WTC11 (cell line): ENCODE data around the gene BNC2. TPM values are rescaled to one million over a fixed set of nuclear protein-coding genes. Genes with fewer than 3 reads are reported as not detected.

Experiments
- ATAC-seq: fragments of 200-7000 bp; cut with Tn5 transposase; 2 replicates; pipeline ENCODE4 v1.10.0; 2021; ENCODE audit warnings: mild to moderate bottlenecking, moderate library complexity
- CTCF ChIA-PET: fragments of 300-600 bp; sonication (Branson Sonifier 250); formaldehyde crosslinking; loops from one replicate; lab custom pipeline; 2021; ENCODE audit warnings: antibody characterized with exemption; lab: Charles Lee
- POLR2A ChIA-PET: fragments of 350-600 bp; sonication (Branson Sonifier 250); formaldehyde crosslinking; loops from one replicate; lab custom pipeline; 2021; ENCODE audit warnings: antibody characterized with exemption; lab: Charles Lee
- DNase-seq: peaks from one replicate; pipeline ENCODE4 v3.0.0; 2021; ENCODE audit warnings: low spot score
- H3K27ac Mint-ChIP-seq: 2 replicates; pipeline ENCODE4 v1.8.0; 2021; ENCODE audit warnings: mixed read lengths
- H3K27me3 Mint-ChIP-seq: 2 replicates; pipeline ENCODE4 v1.8.0; 2021; ENCODE audit warnings: low read depth, mild to moderate bottlenecking, moderate library complexity, mixed read lengths
- H3K36me3 Mint-ChIP-seq: 2 replicates; pipeline ENCODE4 v1.8.0; 2021; ENCODE audit warnings: mixed read lengths
- H3K4me1 Mint-ChIP-seq: 2 replicates; pipeline ENCODE4 v1.8.0; 2022; ENCODE audit warnings: mixed read lengths
- H3K4me3 Mint-ChIP-seq: 2 replicates; pipeline ENCODE4 v1.8.0; 2021; ENCODE audit warnings: mild to moderate bottlenecking, moderate library complexity, mixed read lengths
- H3K9me3 Mint-ChIP-seq: 2 replicates; pipeline ENCODE4 v1.8.0; 2021; ENCODE audit warnings: mixed read lengths
- ATF1 ChIP-seq: sonication (generic); formaldehyde crosslinking; IDR thresholded peaks from 2 replicates; pipeline ENCODE4 v1.8.1; 2023; ENCODE audit warnings: mild to moderate bottlenecking, moderate library complexity, missing genetic modification reagents
- CBFB ChIP-seq: sonication (generic); formaldehyde crosslinking; IDR thresholded peaks from 2 replicates; pipeline ENCODE4 v1.8.1; 2022; ENCODE audit warnings: mild to moderate bottlenecking, low read depth, missing genetic modification reagents
- CREB1 ChIP-seq: sonication (generic); formaldehyde crosslinking; IDR thresholded peaks from 2 replicates; pipeline ENCODE4 v1.8.0; 2023; ENCODE audit warnings: mild to moderate bottlenecking, missing genetic modification reagents
- FOXK1 ChIP-seq: sonication (generic); formaldehyde crosslinking; IDR thresholded peaks from 2 replicates; pipeline ENCODE4 v1.8.0; 2022; ENCODE audit warnings: mild to moderate bottlenecking, moderate library complexity, missing genetic modification reagents
- GRHL2 ChIP-seq: fragments of 250-450 bp; sonication (Bioruptor Pico); IDR thresholded peaks from 2 replicates; pipeline ENCODE4 v1.8.0; 2022; ENCODE audit warnings: mild to moderate bottlenecking, moderate library complexity; ENCODE audit not compliant: insufficient replicate concordance, severe bottlenecking
- JUN ChIP-seq: sonication (generic); formaldehyde crosslinking; IDR thresholded peaks from 2 replicates; pipeline ENCODE4 v1.8.0; 2023; ENCODE audit warnings: mild to moderate bottlenecking, missing genetic modification reagents
- MYBL2 ChIP-seq: sonication (generic); formaldehyde crosslinking; IDR thresholded peaks from 2 replicates; pipeline ENCODE4 v1.8.1; 2023; ENCODE audit warnings: mild to moderate bottlenecking, moderate library complexity, missing genetic modification reagents
- NR1H2 ChIP-seq: sonication (generic); formaldehyde crosslinking; IDR thresholded peaks from 2 replicates; pipeline ENCODE4 v1.9.0; 2021; ENCODE audit warnings: mild to moderate bottlenecking, moderate library complexity, missing genetic modification reagents
- RELA ChIP-seq: sonication (generic); formaldehyde crosslinking; IDR thresholded peaks from 2 replicates; pipeline ENCODE4 v1.8.1; 2022; ENCODE audit warnings: missing genetic modification reagents, mild to moderate bottlenecking, borderline replicate concordance
- SOX15 ChIP-seq: fragments of 250-450 bp; sonication (Bioruptor Pico); IDR thresholded peaks from 2 replicates; pipeline ENCODE4 v1.9.0; 2021; ENCODE audit warnings: mild to moderate bottlenecking
- TCF7 ChIP-seq: sonication (generic); formaldehyde crosslinking; IDR thresholded peaks from 2 replicates; pipeline ENCODE4 v1.8.0; 2022; ENCODE audit warnings: mild to moderate bottlenecking, low read depth, missing genetic modification reagents, moderate library complexity
- ZNF121 ChIP-seq: sonication (generic); formaldehyde crosslinking; IDR thresholded peaks from 2 replicates; pipeline ENCODE4 v1.8.0; 2023; ENCODE audit warnings: missing genetic modification reagents
- ZNF138 ChIP-seq: sonication (generic); formaldehyde crosslinking; conservative IDR thresholded peaks from 2 replicates; pipeline ENCODE4 v1.8.1; 2022; ENCODE audit warnings: mild to moderate bottlenecking, moderate library complexity, missing genetic modification reagents
- ZNF416 ChIP-seq: fragments of 250-450 bp; sonication (Bioruptor Pico); IDR thresholded peaks from 2 replicates; pipeline ENCODE4 v1.9.0; 2021; ENCODE audit warnings: mild to moderate bottlenecking, inconsistent platforms
- ZNF423 ChIP-seq: fragments of 250-450 bp; sonication (Bioruptor Pico); IDR thresholded peaks from 2 replicates; pipeline ENCODE4 v2.1.2; 2022; ENCODE audit warnings: mild to moderate bottlenecking, moderate library complexity
- ZNF671 ChIP-seq: fragments of 250-450 bp; sonication (Bioruptor Pico); IDR thresholded peaks from 2 replicates; pipeline ENCODE4 v1.8.0; 2021; ENCODE audit warnings: mild to moderate bottlenecking
- total RNA-seq: library from RNA; stranded (reverse); gene quantifications from 3 replicates; pipeline ENCODE4 v1.2.3, GENCODE V29; 2021
- TF ChIP-seq, protein P1 (sequence below): sonication (generic); formaldehyde crosslinking; IDR thresholded peaks from 2 replicates; pipeline ENCODE4 v1.8.1; 2023; ENCODE audit warnings: mild to moderate bottlenecking, missing genetic modification reagents, moderate library complexity
- TF ChIP-seq, protein P2 (sequence below): sonication (generic); formaldehyde crosslinking; IDR thresholded peaks from 2 replicates; pipeline ENCODE4 v1.8.1; 2023; ENCODE audit warnings: mild to moderate bottlenecking, missing genetic modification reagents, moderate library complexity
- TF ChIP-seq, protein P3 (sequence below): sonication (generic); formaldehyde crosslinking; IDR thresholded peaks from 2 replicates; pipeline ENCODE4 v1.8.1; 2022; ENCODE audit warnings: mild to moderate bottlenecking, moderate library complexity, missing genetic modification reagents
- TF ChIP-seq, protein P4 (sequence below): fragments of 200-600 bp; IDR thresholded peaks from 2 replicates; pipeline ENCODE4 v1.8.0; 2022; ENCODE audit warnings: antibody characterized with exemption
- TF ChIP-seq, protein P5 (sequence below): sonication (generic); formaldehyde crosslinking; IDR thresholded peaks from 2 replicates; pipeline ENCODE4 v1.8.0; 2022; ENCODE audit warnings: mild to moderate bottlenecking, missing genetic modification reagents
- TF ChIP-seq, protein P6 (sequence below): fragments of 250-450 bp; sonication (Bioruptor Pico); IDR thresholded peaks from 2 replicates; pipeline ENCODE4 v1.8.0; 2021; ENCODE audit warnings: mild to moderate bottlenecking
- TF ChIP-seq, protein P7 (sequence below): sonication (generic); formaldehyde crosslinking; IDR thresholded peaks from 2 replicates; pipeline ENCODE4 v1.8.1; 2023; ENCODE audit warnings: mild to moderate bottlenecking, missing genetic modification reagents

The BNC2 gene
- total RNA-seq, 1 experiment from 2014 or later, result 33.3 TPM

DNA sequence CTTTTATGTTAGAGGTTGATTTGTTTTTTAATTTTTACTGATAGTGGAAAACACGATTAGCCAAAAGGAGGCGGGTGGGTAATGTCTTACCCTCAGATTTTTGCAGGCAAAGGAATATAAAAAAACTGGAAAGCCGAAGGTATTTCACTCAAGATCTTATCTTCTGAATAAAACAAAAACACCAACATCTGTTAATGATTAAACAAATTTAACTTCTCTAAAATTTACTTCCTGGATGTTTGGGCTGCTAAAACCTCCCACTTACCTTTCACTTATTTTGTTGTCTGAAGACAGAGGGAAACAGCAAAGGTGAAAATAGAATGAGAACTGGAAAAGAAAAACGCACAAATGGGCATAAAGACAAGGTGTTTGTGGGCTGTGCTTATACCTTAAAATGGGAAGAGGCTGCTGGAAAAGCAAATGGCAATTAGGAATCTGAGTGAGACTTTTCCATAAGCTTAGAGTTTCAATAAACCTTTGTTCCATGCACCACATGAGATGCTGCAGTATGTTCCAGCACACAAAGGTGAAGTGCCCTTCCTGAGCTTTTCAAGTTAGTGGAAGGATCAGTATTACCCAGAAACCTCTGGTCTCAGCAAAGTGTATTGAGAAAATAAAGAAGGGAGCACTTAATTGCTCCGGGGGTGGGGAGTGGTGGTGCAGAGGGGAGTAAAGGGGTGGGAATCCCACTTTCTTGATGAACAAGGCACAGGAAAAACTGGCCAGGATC lies 298.3 kb downstream of the BNC2 start (continued):
- TF ChIP-seq, protein P1, sequence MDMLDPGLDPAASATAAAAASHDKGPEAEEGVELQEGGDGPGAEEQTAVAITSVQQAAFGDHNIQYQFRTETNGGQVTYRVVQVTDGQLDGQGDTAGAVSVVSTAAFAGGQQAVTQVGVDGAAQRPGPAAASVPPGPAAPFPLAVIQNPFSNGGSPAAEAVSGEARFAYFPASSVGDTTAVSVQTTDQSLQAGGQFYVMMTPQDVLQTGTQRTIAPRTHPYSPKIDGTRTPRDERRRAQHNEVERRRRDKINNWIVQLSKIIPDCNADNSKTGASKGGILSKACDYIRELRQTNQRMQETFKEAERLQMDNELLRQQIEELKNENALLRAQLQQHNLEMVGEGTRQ (CRISPR knock-in tag), result no peak
- TF ChIP-seq RELA (CRISPR knock-in tag), result no peak

DNA sequence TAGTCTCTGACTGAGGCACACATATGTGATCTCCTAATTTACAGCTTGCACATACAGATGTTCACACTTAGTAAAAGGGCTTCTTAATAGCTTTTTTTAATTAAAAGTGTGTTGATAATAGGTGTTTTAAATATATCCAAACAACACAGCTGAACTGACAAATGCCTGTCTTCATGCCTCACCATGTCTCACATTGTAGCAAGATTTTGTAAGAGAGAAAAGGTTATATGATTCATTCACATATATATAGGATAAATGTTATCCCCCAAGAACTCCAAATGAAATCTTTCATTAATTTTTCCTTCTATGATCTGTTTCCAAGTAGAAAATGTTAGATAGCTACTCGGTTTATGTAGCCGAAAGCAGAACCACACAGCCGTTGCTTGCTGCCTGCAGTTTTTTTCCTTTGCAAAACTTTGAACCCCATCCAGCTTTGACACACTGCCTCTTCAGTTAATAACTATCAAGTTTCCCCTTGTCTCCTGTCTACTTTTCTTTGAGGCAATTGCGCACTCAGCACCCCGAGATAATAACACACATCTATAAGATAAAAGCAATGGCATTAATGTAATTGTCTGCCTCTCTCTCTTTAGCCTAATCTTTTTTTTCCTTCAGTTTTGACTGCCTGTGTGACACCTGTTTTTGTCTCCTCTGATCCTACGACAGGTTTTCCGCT lies 299.2 kb downstream of the BNC2 start:
- H3K36me3 Mint-ChIP-seq, result no peaks in the 10 kb centered on the region
- CTCF ChIA-PET, result interaction anchor here (1.2 kb wide), 1 partner anchor 304 kb away, joined by 3 read pairs; no protein-coding TSS in a partner anchor
- no peak for ATAC-seq

DNA sequence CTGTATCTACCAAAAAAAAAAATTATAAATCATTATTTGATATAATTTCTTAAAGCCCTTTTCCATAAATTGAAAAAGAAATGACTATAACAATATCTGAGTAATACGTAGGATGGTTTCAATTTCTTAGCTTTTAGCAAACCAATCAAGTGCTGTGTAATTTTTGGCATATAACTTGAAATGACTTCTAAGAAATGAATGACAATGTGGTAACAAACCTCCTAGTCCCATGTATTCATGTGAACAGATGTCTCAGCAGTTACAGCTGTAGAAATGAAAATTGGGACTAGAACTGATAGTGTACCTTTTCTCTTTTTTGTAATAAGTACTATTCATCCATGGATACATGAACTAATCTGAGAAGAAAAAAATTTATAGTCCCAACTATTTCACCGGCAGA lies 307.0 kb downstream of the BNC2 start:
- Mint-ChIP-seq H3K36me3 (no peaks in the 10 kb centered on the region), H3K4me3 (no peak overlapping the region), H3K27me3 (no peaks in the 10 kb centered on the region), H3K4me1 (peaks cover 22% of the 10 kb centered on the region), H3K9me3 (no peaks in the 10 kb centered on the region), H3K27ac (no peak overlapping the region)
- ChIA-PET CTCF (no interaction called here), POLR2A (no interaction called here)
- ATAC-seq (no peak), DNase-seq (no peak)
- no peak for TF ChIP-seq NR1H2 (CRISPR knock-in tag)
- TF ChIP-seq, protein P2, sequence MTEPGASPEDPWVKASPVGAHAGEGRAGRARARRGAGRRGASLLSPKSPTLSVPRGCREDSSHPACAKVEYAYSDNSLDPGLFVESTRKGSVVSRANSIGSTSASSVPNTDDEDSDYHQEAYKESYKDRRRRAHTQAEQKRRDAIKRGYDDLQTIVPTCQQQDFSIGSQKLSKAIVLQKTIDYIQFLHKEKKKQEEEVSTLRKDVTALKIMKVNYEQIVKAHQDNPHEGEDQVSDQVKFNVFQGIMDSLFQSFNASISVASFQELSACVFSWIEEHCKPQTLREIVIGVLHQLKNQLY (CRISPR knock-in tag), result no peak
- no peak for TF ChIP-seq ZNF138 (CRISPR knock-in tag)
- TF ChIP-seq, protein P3, sequence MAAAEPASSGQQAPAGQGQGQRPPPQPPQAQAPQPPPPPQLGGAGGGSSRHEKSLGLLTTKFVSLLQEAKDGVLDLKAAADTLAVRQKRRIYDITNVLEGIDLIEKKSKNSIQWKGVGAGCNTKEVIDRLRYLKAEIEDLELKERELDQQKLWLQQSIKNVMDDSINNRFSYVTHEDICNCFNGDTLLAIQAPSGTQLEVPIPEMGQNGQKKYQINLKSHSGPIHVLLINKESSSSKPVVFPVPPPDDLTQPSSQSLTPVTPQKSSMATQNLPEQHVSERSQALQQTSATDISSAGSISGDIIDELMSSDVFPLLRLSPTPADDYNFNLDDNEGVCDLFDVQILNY (CRISPR knock-in tag), result no peak
- TF ChIP-seq MYBL2 (CRISPR knock-in tag), result no peak
- TF ChIP-seq, protein P4, sequence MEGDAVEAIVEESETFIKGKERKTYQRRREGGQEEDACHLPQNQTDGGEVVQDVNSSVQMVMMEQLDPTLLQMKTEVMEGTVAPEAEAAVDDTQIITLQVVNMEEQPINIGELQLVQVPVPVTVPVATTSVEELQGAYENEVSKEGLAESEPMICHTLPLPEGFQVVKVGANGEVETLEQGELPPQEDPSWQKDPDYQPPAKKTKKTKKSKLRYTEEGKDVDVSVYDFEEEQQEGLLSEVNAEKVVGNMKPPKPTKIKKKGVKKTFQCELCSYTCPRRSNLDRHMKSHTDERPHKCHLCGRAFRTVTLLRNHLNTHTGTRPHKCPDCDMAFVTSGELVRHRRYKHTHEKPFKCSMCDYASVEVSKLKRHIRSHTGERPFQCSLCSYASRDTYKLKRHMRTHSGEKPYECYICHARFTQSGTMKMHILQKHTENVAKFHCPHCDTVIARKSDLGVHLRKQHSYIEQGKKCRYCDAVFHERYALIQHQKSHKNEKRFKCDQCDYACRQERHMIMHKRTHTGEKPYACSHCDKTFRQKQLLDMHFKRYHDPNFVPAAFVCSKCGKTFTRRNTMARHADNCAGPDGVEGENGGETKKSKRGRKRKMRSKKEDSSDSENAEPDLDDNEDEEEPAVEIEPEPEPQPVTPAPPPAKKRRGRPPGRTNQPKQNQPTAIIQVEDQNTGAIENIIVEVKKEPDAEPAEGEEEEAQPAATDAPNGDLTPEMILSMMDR, result no peak
- TF ChIP-seq ATF1 (CRISPR knock-in tag), result no peak
- no peak for TF ChIP-seq CBFB
- no peak for TF ChIP-seq ZNF423 (CRISPR knock-in tag)
- no peak for TF ChIP-seq JUN (CRISPR knock-in tag)
- TF ChIP-seq SOX15 (CRISPR knock-in tag), result no peak
- TF ChIP-seq, protein P5, sequence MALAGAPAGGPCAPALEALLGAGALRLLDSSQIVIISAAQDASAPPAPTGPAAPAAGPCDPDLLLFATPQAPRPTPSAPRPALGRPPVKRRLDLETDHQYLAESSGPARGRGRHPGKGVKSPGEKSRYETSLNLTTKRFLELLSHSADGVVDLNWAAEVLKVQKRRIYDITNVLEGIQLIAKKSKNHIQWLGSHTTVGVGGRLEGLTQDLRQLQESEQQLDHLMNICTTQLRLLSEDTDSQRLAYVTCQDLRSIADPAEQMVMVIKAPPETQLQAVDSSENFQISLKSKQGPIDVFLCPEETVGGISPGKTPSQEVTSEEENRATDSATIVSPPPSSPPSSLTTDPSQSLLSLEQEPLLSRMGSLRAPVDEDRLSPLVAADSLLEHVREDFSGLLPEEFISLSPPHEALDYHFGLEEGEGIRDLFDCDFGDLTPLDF, result no peak
- no peak for TF ChIP-seq TCF7 (CRISPR knock-in tag)
- no peak for TF ChIP-seq FOXK1 (CRISPR knock-in tag)
- TF ChIP-seq CREB1 (CRISPR knock-in tag), result no peak
- TF ChIP-seq, protein P6, sequence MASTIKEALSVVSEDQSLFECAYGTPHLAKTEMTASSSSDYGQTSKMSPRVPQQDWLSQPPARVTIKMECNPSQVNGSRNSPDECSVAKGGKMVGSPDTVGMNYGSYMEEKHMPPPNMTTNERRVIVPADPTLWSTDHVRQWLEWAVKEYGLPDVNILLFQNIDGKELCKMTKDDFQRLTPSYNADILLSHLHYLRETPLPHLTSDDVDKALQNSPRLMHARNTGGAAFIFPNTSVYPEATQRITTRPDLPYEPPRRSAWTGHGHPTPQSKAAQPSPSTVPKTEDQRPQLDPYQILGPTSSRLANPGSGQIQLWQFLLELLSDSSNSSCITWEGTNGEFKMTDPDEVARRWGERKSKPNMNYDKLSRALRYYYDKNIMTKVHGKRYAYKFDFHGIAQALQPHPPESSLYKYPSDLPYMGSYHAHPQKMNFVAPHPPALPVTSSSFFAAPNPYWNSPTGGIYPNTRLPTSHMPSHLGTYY (CRISPR knock-in tag), result no peak

More for the DNA sequence above, 299.2 kb downstream of the BNC2 start:
- Mint-ChIP-seq H3K4me1 (peaks cover 70% of the 10 kb centered on the region), H3K4me3 (no peak overlapping the region), H3K27me3 (no peaks in the 10 kb centered on the region), H3K9me3 (no peaks in the 10 kb centered on the region)
- POLR2A ChIA-PET, result no interaction called here
- TF ChIP-seq ZNF416 (CRISPR knock-in tag) (no peak), ZNF671 (no peak), GRHL2 (CRISPR knock-in tag) (no peak), SOX15 (CRISPR knock-in tag) (no peak), RELA (CRISPR knock-in tag) (no peak), ZNF121 (no peak)
- TF ChIP-seq, protein P7, sequence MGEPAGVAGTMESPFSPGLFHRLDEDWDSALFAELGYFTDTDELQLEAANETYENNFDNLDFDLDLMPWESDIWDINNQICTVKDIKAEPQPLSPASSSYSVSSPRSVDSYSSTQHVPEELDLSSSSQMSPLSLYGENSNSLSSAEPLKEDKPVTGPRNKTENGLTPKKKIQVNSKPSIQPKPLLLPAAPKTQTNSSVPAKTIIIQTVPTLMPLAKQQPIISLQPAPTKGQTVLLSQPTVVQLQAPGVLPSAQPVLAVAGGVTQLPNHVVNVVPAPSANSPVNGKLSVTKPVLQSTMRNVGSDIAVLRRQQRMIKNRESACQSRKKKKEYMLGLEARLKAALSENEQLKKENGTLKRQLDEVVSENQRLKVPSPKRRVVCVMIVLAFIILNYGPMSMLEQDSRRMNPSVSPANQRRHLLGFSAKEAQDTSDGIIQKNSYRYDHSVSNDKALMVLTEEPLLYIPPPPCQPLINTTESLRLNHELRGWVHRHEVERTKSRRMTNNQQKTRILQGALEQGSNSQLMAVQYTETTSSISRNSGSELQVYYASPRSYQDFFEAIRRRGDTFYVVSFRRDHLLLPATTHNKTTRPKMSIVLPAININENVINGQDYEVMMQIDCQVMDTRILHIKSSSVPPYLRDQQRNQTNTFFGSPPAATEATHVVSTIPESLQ (CRISPR knock-in tag), result no peak
- TF ChIP-seq, all 79 proteins: peak for 0
- no peak for DNase-seq
- H3K27ac Mint-ChIP-seq, result 0 out of 2 replicates have a peak overlapping the region, but pooled peaks have one; percentile 7
